HG03066 (cell line): ENCODE data around the gene P3H3.
"Not testable (repeated sequence)": the region's sequence is repeated elsewhere in the genome, so short reads cannot be mapped to it uniquely, and the experiment has no call there.

Source experiments
- ATAC-seq: cut with Tn5 transposase; IDR thresholded peaks from one replicate; pipeline ENCODE4 v1.9.1; 2021; ENCODE audit warnings: low read depth; ENCODE audit not compliant: unreplicated experiment

P3H3 gene

DNA sequence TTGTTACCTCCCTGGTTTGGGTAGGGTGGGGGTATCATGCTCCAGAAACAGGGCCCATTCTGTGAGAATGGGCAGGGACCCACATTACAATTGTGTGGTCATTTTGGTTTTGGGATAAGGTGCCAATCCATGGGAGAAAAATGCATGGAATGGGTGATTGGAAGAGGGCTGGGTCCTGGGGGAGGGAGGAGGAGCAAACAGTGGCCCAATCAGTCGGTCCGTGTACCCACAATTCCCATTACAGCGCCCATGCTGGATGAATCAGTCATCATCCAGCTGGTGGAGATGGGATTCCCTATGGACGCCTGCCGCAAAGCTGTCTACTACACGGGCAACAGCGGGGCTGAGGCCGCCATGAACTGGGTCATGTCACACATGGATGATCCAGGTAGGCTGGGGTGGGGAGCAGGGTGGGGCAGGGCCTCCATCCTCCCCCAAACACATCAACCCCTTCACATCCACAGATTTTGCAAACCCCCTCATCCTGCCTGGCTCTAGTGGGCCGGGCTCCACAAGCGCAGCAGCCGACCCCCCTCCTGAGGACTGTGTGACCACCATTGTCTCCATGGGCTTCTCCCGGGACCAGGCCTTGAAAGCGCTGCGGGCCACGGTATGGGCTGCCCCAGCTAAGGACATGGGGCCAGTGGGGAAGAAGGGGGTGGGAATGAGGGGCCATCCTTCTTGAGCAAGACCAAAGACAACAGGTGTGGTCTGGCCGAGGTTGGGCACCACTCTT is 35.5 kb downstream of the P3H3 start:
- ATAC-seq = no peak

DNA sequence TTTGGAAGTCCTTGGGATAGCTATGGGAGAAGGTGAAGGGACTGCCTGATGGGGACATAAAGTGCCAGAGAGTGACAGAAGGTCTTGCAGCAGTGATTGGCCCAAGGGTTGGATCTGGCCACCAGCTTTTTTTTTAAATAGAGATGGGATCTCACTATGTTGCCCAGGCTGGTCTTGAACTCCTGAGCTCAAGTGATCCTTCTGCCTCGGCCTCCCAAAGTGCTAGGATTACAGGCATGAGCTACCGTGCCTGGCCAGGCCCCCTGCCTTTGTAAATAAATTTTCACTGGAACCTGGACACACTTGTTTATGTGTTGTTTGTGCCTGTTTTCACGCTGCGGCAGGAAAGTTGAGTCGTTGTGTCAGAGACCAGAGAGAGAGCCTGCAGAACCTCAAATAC is 37.1 kb downstream of the P3H3 start:
- not testable (repeated sequence) for ATAC-seq

DNA sequence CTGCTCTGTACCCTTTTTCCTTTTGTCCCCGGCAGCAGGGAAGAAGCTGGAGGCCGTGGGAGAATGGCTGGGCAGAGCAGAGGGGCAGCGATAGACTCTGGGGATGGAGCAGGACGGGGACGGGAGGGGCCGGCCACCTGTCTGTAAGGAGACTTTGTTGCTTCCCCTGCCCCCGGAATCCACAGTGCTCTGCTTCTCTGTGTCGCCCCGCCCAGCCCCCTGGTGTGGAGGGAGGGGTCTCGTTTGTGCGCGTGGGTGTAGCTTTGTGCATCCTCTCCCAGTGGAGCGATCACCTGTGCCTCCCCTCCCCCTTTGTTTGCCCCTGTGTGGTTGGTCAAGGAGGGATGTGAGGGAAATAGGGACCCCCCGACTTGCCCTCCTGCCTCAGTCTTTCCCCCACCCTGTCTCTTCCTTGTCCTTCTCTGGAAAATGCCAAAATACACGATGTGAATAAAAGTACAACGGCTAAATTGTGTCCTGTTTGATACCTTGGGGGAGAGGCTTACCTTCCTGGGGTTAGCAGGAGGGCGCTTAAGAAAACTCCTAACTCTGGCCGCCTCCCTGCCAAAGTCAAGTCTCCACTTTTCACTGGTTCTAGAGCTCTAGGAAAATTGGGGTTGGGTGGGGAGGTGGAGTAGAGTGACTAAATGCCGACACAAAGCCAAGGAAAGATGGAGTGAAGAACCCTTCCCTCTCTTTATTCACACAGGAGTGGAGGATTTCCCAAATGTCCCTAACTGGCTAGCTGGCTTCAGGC is 38.1 kb downstream of the P3H3 start:
- no peak for ATAC-seq

- no peak for ATAC-seq
Measured at GRCh38 chr12:6866920-6867412, 38.8 kb downstream of the P3H3 start.

- ATAC-seq = peak; percentile 59
Measured at GRCh38 chr12:6867413-6868210, 39.4 kb downstream of the P3H3 start, which contains the start of gene TPI1. TPI1 (plus strand) TSS chr12:6867531; CDS start chr12:6867567, 36 bp downstream.

DNA sequence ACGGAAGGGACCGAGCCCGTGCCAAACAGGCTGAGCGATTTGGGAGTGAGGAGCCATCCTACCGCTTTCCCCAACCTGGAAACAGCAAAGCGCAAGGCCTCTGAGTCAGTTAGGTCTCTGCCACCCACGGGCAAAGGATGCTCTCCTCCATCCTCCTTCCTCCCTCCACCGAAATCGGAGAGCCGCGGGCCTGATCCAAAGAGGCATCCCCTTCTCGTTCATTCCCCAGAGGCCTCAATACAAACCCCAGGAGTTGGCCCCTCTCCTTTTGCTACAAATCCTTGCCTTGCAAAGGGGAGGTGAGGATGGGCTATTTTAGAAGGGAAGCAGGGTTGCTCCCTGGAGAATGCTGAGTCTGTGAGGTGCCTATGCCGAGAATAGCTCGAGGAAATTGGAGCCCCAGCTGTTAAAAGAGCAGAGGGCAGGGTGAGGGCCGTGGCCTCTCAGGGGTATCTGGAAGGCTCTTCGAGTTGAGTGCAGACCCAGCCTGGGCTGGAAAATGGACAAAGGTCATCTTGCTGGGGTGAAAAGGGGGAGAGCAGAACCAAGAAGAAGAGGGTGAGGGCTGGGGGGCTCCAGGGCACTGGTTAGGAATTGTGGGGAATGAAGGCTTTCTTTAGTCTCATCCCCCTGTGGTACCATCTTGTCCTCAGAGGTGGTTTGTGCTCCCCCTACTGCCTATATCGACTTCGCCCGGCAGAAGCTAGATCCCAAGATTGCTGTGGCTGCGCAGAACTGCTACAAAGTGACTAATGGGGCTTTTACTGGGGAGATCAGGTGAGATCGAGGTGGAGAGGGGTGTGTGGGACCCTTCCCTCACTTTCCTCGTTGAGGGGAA is 40.2 kb downstream of the P3H3 start:
- ATAC-seq = no peak

DNA sequence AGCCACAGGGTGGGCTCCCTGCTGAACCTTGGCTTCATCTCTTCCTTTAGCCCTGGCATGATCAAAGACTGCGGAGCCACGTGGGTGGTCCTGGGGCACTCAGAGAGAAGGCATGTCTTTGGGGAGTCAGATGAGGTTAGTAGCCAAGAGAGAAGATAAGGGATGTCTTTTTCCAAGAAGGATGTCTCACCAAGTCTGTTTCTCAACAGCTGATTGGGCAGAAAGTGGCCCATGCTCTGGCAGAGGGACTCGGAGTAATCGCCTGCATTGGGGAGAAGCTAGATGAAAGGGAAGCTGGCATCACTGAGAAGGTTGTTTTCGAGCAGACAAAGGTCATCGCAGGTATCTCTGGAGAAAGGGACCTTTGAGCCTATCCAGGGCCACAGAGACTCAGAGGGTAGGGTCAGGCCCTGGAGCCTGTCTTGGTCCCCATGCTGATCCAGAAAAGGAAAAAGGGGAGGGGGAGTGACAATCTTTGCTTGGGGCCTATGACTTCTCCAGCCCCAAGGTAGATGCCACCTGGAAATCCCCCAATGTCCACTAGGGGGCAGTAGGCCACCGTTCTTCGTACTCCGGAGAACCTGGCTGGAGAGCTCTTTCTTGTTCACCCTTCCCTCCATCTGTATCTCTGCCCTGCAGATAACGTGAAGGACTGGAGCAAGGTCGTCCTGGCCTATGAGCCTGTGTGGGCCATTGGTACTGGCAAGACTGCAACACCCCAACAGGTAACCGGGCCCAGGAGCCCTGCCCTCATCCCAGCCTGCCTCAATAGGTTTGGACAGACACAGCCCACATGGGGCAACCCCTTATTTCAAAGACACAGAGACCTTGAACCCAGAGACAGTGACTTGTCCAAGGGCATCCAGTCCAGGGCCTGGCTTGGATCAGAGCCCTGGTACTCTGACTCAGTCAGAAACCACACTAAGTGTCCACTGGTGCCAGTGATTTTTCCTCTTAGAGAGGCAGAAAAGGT is 41.1 kb downstream of the P3H3 start:
- no peak for ATAC-seq

GRCh38 chr12:6870304-6870703 is 42.1 kb downstream of the P3H3 start:
- ATAC-seq = not testable (repeated sequence)

- no peak for ATAC-seq
Measured at GRCh38 chr12:6871052-6871957, 43.1 kb downstream of the P3H3 start.

- peak; percentile 36 for ATAC-seq
Measured at GRCh38 chr12:6872073-6873048, 44.2 kb downstream of the P3H3 start.

DNA sequence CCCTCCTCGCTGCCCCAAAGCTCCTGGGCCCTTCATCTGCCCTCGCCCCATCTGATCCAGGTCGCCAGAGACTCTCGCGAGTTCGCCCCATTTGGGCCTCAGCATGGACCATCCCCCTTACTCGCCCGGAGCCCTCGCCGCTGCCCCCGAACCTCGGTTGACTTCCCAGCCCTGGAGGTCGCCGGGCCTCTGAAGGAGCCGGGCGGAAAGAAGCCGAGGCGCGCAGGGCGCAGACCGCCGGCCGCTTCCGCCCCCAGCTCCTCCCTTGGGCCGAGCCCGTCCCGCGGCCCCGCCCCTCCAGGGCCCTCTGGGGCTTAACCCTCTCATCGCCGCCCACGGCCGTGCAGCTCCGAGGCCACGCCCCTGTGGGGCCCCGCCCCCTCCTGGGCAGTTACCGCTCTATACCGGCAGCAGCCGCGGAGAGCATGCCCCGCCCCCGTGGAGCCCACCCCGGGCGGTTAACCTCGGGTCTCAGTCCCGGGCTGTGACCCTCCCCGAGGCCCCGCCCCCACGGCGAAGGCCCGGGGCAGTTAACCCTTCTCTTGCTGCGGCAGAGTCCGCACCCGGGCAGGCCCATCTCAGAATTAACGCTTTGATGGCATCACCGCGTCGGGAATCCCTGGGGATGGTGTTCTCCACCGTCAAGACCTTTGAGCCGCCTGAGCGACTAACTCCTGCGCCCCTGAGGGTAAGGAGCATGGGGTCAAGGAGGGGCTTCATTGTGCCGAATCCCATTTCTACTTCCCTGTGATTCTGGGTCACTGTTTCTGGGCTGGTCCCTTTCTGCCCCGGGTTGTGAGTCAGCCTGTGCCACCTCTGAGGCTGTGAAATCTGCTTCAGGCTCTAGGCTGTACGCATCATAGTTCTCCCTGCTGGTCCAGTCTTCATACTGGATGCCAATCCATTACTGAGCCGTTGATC is 45.1 kb downstream of the P3H3 start, which contains the start of gene SPSB2:
Gene SPSB2, minus strand, starts transcription at position 210 of the 921 bp plus-strand sequence. CDS start 402 bp downstream, outside the sequence.
- peak; percentile 65 for ATAC-seq

DNA sequence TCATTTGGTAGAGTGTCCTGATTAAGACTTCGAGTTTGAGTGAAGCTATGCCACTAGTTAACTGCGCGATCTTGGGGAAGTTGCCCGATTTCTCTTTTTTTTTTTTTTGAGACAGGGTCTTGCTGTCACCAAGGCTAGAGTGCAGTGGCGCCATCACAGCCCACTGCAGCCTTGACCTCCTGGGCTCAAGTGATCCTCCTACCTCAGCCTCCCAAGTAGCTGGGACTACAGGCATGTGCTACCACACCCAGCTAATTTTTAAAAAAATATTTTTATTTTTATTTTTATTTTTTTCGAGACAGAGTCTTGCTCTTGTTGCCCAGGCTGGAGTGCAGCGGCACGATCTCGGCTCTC is 45.8 kb downstream of the P3H3 start:
- not testable (repeated sequence) for ATAC-seq

DNA sequence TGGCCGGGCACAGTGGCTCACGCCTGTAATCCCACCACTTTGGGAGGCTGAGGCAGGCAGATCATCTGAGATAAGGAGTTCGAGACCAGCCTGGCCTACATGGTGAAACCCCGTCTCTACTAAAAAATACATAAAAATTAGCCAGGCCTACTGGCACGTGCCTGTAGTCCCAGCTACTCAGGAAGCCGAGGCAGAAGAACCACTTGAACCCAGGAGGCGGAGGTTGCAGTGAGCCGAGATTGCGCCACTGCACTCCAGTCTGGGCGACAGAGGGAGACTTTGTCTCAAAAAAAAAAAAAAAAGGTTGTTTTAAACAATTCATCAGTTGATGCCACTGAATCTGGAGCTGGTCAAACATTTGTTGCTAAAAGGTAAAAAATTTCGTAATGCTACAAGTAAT is 51.6 kb downstream of the P3H3 start:
- not testable (repeated sequence) for ATAC-seq

- ATAC-seq = no peak
Measured at GRCh38 chr12:6883252-6883651, 55.0 kb downstream of the P3H3 start.

- no peak for ATAC-seq
Measured at GRCh38 chr12:6883683-6884082, 55.5 kb downstream of the P3H3 start.

DNA sequence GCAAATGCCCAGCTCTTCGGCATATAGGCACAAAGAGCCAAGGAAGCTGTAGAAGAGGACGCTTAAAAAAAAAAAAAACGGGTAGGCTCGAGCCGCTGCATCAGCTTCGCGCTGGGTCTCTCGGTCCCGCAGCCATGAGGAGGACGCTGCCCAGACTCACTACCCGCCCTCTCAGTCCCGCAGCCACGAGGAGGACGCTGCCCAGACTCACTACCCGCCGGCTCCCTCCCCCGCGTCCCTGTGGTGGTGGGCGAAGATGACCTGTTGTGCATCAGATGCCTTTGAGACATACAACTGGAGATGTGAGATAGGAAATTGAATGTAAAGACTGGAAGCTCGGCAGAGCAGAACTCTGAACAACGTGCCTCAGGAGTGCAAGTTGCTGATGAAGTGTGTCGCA is 56.3 kb downstream of the P3H3 start:
- ATAC-seq = no peak
